NCI-H1105 treated with DMSO at 0.1 percent for 48 hours (cell line): Measurements from ENCODE around the gene AUTS2.

Experiments used
- DNase-seq: peaks from one replicate; lab custom pipeline; 2025; lab: John Stamatoyannopoulos, UW

Gene AUTS2

DNA sequence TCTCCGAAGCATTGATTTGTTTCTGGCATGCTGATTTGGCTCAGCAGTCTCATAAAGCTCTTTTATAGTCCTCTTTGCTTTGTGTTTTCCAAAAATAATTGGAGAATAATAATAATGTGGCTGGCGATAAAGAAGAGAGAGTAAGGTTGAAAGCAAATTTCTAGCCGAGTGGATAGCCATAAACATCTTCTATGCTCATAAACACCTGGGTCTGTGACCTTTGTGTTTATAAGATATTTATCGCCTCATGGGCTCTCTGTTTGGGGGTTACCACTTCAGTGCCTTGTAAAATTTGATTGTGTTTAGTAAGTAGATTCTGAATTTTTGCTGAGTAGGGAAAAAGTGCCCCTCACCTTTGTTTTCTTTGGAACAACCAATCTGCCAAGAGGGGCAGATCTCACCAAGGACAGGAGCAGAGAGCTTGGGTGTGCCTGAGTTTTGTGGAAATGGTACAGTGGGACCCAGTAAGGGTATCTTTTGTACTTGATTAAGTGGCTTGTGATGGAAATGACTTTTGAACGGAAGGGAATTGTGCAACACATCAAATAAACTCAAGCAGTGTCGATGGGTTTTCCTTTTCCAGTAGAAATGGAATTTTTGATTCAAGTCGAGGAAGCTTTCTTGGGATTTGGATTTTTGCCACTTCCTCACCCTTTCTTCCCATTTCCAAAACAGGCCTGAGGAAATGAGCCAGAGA lies 220.5 kb downstream of the AUTS2 start:
- no peak for DNase-seq

DNA sequence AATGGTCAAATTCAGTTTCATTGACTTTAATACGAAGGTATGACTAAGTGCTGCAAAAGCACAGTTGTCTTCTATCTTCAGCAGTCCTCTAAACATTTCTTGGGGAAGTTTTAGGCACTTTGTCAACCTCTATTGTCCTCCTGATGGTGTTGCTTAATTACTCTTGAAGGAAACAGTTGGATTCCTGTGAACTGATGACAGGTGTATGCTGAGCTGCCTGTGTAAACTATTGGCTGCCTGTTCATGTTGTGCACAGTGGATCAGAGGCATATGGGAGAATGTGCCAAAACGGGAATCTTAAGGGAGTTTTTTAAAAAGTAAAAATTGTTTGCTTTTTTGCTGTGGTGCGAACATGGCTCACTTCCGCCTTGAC lies 221.0 kb downstream of the AUTS2 start:
- DNase-seq, result no peak

DNA sequence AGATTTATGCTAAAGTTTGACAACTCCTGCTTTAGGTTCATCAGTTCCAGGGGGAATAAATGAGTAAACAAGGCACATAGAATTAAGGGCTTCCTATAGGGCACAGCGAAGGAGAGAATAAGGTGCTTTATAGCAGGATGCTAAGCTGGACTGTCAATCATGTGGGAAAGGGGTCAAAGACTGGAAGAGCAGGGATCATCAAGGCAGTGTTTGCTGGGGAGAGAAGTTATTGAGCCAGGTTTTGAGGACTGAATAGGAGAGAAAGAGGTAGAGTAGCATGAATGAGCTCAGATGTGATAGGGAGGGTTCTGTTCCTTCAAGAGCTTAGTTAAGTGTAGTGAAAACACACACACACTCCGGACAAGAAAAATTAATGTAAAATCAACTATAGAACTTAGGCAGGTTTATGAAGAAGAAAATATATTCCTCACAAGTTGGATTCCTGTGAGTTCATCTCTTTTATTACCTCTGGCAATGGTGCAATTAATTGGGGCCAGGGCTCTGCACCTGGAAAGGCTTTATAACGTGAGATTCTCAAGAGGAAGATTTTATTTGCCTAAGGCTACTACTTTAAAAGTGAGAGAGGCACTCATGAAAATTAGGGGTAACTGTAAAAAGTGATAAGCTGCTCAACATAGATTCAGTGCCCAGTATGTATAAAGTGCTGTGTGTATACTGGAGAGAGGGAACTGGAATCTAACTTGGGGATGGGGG lies 222.4 kb downstream of the AUTS2 start:
- DNase-seq, result peak; percentile 86

DNA sequence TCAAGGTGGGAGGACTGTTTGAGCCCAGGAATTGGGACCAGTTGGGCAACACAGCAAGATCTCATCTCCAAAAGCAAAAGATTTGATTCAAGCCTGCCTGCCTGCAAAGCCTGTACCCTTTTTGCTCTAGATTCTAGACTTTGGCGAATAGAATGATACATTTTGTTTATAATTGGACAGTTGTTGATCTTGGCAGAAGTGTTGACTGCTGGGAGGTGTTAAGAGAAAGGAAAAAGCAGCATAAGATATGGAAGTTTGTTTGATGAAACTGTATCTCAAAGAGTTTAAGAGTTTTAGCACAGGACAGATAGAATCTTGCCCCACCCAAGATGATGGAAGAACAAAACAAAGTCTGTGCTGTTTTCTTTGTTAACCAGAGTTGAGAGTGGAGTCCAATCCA lies 224.1 kb downstream of the AUTS2 start:
- no peak for DNase-seq

DNA sequence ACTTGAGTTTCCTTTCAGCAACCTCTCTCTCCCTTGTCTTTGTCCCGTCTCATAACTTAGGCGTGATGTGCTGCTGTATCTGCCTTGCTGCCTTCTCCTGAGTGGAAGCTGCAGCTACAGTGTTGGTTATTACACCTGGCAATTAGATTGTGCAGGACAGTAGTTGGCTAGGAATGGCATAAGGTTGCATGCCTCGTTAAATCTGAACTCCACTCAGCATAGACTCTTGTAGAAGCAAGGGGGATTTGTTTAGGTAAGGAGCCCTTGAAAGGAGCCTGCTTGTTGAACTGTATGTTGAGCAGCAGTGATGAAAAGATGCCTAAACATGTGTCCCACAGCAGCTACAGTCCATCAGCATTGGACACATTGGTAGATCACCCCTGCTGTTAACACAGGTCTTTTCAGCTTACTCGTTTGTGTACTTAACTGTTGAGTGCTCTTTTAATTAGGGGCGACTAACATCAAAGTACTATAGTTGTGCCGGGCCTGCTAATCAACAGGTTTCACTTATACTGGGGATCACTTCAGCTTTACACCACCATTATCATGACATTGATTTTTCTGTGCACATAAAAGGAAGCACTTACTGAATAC lies 225.0 kb downstream of the AUTS2 start:
- DNase-seq, result peak; percentile 84

DNA sequence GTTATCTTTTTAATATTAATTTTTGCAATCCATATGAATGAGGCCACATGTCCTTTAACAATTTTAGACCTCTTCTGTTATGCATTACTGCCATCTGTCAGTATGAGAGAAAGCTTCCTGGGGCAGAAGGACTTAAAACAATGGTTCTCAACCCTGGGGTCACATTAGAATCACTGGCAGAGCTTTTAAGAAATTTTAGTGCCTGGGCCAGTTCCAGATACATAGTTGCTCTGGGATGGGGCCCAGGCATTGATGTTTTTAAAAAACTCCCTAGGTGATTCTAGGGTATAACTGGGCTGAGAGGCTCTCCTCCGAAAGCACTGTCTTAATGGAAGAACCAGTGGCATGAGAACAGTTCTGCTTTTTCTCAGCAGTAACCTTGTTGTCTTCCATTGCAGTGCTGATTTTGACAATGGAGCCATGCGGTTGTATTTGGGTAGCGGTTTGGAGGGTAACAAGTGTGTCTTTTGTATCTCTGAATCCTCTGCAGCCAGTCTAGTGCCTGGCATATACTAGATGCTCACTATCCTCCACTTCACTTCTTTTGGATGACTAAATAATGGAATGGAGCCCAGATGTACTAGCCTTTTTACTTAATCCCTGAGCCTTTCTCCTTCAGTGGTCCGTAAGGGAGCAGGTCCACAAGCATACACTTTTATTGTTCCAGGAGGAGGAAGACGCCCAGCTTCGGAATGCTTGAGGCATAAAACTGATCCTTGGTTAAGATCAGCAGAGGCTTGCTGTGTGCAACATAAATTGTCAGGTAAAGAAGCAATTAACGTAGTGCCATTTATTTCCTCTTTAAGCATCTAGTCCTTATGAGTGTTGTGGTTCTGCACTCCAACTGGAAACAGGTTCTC lies 227.1 kb downstream of the AUTS2 start:
- no peak for DNase-seq

DNA sequence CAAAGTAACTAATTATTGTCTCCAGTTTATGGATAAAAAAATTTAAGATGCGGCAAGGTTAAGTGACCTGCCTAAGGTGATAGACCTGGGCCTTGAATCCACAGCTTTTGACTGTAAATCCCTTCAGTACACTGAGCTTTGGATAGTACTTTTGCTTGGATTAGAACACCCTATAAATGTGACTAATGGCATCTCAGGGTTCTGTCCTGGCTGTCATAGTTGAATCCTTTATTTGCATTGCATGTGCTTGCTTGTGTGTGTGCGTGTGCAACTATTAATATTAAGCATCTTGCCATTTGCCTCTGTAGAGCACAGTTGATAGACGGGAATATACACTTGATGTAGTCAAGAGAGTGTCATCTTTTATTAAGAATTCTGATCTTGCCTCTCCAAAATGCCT lies 228.0 kb downstream of the AUTS2 start:
- no peak for DNase-seq

DNA sequence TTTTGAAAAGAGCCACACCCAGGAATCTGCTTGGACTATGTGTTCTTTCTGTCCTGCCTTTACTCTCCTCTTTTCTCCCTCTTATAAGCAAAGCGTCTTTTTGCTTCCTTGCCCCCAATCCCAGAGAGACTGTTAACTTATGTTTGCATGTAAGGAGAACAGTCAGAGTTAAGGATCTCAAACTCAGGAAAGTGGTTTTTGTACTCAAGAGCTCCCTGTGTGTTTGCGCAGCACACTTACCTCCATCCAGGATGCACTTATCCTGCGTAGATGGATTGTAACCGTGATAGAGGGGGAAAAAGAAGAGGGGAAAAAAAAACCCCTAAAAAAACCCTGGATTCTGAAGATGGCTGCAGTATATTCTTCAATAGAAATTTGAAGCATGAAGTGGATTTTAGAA lies 228.9 kb downstream of the AUTS2 start:
- DNase-seq, result no peak

DNA sequence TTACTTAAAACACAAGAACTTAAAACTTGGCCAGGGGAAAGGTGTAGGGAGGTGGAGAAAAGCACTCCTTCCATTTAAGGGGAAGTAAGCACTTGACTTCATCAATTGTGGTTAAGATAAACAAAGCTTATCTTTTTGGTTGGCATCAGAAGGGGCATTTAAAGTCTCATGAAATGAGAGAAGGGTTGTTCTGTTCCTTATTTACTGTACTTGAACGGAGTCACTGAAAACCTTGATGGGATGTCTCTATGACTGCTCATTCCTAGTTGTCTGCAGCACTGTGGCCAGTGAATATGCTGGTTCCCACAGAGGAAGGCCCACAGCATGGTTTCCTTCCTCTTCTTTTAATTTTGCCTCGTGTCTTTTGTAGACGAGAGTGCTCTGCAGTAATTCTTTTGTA lies 229.3 kb downstream of the AUTS2 start:
- DNase-seq, result no peak

DNA sequence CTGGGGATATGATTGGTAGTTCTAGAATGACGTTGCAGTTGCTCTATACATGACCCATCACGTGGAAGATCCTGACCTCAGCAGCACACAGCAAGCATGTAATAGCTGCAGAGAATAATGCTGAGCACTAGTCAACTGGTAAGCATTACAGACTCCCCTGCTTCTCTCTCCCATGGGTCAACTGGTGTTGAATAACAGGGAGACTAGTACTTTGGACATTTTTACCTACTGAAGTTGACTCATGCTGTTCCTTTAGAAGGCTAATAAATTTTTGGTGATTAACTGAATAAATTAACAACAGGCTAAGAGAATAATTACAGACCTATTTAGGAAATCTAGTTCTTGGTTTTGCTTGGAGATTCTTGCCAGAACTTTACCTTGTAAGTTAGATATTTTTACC lies 234.1 kb downstream of the AUTS2 start:
- no peak for DNase-seq

DNA sequence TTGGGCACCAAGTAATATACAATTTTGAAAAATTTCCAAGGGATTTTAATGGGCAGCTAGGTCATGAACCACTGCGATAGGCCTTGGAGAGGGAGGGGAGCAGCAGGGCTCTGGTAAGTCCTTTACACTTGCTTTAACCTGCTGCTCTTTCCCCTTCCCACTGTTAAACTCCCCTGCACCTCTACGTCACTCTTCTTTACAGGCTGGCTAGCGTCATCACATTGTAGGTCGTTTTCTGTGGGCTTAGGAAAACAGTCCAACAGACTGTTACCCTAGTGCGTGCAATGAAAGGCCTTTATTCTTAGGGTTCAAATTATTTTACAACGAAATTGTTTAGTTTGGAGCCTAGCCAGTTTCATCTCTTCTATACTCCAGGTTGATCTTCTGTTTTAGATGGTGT lies 235.7 kb downstream of the AUTS2 start:
- no peak for DNase-seq

DNA sequence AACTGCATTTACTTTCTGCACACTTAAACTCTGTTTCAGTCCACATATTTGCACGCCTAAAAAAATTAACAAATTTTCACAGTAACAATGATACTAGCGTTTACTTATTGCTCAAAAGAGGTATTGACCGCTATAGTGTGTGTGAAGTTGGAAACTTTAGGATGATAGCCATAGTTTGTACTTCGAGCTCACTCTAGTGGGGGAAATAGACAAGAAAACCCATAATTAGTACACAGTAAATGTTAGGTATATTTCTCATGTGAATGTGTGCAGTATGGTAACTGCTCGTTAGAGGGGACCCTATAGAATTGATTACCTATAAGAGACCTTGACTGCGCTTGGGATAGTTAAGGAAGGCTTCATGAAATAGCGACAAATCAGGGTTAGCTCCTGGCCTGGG lies 238.4 kb downstream of the AUTS2 start:
- DNase-seq, result no peak

DNA sequence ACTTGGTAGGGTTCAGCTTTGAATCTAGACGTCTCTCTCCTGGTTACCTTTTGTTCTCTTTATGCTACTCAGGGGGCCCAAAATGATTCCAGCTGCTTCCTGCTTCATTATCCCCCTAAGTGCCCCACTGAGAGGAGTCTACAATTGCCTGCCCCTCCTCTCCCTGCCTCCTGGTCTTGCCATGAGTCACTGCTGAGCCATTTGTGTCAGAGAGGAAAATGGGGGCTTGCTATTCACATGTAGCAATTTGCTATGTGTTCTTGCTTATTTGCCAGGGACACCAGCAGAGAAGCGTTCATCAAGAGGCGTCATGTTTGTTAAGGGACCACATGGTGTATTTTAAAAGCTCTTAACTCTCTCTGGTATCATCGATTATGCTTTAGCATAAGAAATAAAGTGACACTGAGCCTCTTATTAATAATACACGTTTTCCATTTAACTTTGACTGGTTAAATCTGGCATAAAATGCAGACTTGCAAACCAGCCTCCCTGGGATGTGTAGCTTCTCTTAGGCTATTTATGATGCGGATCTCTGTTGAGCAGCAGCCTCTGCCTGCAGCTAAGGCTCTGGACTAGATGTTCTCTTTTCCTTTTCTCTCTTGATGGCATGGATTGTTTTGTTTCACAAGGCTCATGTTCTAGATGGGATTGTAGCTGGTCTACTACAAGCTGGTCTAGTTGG lies 239.3 kb downstream of the AUTS2 start:
- DNase-seq, result peak; percentile 82

DNA sequence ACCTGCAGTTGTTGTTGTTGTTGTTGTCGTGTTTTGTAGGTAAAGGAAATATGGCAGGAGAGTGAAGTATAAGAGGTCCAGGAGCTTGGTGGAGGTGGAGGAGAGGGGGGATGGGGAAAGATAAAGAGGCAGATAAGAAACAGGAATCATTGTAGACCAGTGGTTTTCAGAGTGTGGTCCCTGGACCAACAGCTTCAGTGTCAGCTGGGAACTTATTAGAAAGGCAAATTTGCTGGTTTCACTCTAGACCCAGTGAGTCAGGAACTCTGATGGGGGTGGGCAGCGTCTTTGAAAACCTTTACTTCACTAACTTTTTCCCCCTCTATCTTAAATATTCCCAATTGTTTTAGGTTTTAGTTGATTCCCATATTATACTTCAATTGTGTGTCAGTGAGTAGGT lies 241.5 kb downstream of the AUTS2 start:
- DNase-seq, result no peak

DNA sequence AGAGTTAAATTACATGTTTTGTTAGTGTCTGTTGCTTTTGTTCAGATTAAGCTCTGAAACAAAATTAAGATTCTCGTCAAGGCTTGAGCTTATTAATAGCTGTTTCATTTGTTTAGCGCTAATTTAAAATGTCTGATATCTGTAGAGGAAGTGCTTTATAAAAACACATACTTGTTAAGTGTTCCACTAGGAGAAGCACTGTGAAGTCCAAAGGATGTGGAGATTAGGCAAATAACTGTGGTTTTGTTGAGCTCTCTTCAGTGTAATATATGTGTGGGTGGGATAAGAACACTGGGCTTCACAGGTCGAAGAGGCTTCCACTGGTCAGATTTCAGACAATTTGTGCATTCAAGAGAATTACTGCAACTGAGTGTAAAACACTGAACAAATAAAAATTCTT lies 242.0 kb downstream of the AUTS2 start:
- DNase-seq, result no peak

DNA sequence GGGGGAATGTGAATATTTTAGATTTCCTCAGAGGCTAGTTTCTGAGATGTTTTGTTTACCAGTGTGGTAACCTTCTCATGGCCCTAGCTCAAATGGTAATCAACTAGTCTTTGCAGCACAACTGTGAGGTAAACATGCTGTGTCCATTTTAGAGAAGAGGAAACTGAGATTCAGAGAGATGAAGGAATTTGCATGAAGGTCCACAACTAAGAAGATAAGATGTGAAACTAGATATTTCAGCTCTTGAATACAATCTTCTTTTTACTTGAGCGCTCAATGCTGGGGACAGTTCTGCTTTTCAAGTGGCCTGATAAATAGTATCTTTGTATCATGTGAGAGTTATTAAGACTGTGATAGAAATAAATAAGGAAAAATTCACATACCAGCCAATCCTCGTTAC lies 245.4 kb downstream of the AUTS2 start:
- DNase-seq, result no peak

DNA sequence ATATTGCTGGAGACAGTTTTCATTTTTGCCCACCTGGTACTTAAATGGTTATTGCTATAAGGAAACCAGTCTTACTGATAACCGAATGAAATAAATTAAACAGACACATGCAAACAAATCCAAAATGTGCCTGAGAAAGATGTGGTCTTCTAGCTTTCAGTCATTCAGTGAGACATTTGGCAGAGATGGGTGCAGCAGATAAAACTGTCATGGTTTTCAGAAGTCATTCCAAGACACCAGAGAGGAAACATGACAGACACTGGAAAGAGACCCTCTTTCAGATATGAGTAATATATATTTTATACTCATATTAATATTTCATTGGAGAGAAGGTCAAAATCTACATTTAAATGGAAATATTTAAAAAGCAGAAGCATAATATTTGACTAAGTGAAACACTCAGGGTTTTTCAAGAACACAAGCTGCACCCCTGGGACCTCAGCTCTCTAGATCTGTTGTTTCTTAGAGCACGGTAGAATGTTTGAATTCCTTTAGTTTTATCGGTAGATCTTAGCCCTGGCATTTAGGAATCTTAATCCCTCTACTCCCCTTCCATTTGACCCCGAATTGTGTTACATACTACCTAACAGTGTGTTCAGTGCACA lies 246.1 kb downstream of the AUTS2 start:
- DNase-seq, result no peak

DNA sequence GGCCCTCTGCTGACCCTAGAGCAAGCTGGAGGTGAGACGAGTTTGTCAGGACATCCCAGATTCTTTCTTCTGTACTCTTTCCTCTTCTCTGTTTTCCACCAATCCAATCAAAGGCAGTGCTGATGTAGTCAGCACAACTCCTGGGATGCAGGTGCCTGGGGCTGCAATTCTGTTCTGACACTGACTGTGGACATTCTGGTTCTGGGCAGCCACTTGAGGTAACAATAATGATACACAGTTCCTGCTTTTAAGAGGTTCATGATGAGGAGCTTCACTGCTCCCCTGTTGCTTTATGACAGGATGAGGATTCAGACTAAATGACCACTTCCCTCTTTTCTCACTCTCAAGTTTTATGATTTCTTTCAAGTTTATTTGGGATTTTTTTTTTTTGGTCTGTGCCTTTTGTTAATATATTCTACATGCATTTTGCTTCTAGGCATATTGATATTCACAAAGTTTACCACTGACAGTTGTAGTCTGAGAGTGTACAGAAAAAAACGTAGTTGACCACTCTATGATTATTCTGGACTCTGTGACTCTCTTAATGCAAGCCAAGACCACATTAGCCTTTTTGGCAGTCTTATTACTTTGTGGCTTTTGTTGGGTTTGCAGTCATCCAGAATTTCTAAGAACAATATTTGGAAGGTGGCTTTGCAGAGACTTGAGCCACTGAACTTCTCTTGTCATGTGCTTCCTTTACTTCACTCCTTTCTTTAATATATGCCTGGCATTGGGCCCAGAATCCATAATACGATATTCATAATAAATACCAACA lies 247.6 kb downstream of the AUTS2 start:
- peak; percentile 20 for DNase-seq

DNA sequence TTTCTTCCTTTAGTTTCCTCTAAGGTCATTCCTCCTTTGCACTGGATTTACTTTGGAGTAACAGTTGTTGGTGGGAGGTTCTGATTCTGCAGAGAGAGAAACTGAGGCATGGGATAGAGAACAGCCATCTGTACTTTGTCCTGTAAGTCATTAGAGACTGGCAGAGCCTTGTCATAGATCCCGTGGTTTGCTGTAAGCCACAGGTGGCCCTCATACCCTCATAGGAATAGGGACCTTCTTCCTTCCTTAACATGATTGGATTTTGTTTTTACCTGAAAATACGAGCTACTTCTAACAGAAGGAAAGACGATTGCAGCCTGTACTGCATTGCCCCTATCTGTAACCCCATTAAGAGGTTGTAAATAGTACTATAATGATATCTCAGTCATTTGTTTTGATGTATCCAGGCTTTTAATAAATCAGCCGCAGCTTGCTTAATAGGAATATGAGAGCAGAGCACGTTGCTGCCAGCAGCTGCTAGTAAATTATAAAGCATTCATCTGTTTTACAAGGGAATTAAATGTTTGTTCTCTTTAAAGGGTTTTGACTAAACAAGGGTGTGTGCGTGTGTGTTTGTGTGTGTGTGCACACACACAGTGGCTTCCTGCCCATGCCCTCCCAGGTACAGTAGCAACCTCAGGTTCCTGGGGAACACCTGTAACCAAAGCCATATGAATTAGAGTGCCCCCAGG lies 249.8 kb downstream of the AUTS2 start:
- DNase-seq, result peak; percentile 88

DNA sequence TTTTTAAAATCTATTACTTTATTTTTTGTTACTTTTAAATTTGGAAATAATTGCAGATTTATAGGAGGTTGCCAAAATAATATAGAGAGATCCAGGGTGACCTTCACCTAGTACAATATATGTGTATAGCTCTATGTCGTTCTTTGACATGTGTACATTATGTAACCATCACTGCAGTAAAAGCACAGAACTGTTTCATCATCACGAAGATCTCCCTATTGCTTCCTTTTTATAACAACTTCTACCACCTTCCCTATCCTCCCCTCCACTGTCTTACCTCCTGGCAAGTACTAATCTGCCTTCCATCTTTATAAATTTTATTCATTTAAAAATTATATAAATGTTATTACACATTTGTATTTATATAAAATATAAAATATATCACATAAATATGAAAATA lies 251.0 kb downstream of the AUTS2 start:
- no peak for DNase-seq
